GM20000 (cell line): Measurements from ENCODE around the gene TMC1.
"Not testable (repeated sequence)": the region's sequence is repeated elsewhere in the genome, so short reads cannot be mapped to it uniquely, and the experiment has no call there.

Experiments used
- DNase-seq: peaks from one replicate; pipeline ENCODE4 v3.0.0; 2012; ENCODE audit warnings: low spot score
- TF ChIP-seq, protein P1 (sequence below): IDR thresholded peaks from 2 replicates; pipeline ENCODE4 v1.5.1; 2012; ENCODE audit warnings: mild to moderate bottlenecking, control low read depth; ENCODE audit errors: extremely low read depth, missing control alignments

The TMC1 gene

DNA sequence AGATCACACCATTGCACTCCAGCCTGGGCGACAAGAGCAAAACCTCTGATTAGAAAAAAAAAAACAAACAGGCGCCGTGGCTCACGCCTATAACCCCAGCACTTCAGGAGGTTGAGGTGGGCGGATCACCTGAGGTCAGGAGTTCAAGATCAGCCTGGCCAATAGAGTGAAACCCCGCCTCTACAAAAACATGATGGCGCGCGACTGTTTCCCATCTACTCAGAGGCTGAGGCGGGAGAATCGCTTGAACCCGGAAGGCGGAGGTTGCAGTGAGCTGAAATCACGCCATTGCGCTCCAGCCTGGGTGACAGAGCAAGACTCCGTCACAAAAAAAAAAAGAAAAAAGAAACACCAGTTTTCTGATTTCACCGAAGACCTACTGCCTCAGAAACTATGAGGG is at the start of gene TMC1:
Gene TMC1 (plus strand): TSS at position 193 of the 400 bp plus-strand sequence. CDS start 127,041 bp downstream, outside the sequence.
- not testable (repeated sequence) for DNase-seq

DNA sequence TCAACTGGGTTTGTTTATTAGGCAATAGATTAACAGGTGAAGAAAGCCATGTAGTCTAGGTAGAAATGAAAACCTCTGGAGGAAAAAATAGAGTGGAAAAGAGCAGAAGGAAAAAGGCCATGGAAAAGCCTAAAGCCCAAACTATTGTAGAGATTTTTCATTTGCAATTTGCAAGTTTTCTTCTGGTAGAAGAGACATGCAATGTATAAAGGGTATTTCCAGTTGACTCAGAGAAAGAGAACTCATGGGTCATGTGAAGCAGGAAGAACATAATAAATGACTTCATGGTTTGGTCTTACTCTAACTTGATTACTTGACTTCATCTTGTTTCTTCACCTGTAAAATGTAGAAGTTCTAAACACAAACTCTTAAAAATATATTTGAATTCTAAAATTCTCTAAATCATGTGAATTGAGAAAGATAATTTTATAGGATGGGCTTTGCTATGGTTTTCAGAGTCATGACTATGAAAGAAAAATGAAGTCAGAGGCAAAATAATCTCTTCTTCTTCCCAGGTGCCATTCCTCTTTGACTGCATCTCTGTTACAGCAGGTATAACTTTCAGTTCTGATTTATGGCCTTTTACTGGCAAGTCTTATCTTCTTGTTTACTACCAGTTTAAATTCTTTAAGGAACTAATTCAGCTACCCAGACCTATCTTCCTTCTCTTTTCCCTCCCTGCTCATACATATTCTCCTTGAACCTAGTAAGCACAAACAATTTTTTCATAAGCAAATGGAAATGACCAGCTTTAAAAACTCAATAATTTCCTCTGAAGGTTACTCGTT is 47.7 kb upstream of the TMC1 start:
- peak; percentile 66 for DNase-seq
- TF ChIP-seq, protein P1, sequence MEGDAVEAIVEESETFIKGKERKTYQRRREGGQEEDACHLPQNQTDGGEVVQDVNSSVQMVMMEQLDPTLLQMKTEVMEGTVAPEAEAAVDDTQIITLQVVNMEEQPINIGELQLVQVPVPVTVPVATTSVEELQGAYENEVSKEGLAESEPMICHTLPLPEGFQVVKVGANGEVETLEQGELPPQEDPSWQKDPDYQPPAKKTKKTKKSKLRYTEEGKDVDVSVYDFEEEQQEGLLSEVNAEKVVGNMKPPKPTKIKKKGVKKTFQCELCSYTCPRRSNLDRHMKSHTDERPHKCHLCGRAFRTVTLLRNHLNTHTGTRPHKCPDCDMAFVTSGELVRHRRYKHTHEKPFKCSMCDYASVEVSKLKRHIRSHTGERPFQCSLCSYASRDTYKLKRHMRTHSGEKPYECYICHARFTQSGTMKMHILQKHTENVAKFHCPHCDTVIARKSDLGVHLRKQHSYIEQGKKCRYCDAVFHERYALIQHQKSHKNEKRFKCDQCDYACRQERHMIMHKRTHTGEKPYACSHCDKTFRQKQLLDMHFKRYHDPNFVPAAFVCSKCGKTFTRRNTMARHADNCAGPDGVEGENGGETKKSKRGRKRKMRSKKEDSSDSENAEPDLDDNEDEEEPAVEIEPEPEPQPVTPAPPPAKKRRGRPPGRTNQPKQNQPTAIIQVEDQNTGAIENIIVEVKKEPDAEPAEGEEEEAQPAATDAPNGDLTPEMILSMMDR = no peak

DNA sequence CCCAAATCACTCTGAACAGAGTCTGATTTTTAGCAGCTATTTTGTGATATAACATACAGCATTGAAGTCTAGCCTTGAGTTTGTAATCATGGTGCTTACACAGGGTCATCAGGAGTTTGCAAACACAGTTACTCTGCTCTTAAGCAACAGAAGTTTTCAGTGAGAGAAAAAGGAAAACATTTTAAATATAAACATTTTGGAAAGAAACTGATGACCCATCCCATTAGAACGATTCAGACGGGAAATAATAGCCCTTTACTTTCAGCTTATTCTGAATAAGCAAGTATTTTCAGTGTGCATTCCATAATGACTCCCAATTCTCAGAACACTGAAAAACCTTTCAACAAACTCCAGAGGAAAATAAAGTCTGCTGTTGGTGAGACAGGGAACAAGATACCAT is 46.7 kb upstream of the TMC1 start:
- TF ChIP-seq, protein P1 = no peak
- DNase-seq = no peak

DNA sequence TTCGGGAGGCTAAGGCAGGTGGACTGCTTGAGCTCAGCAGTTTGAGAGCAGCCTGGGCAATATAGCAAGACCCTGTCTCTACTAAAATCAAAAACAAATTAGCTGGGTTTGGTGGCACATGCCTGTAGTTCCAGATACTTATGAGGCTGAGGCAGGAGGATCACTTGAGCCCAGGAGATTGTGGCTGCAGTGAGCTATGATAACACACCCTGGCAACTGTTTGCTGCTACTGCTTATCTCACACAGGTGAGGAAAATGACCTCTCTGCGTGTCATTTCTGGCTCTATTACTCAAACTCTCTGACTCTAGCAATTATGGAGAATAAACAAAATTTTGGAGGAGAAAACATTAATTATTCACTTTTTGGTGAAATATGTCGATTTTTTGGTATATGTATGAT is 45.3 kb upstream of the TMC1 start:
- no peak for DNase-seq
- TF ChIP-seq, protein P1 = no peak

DNA sequence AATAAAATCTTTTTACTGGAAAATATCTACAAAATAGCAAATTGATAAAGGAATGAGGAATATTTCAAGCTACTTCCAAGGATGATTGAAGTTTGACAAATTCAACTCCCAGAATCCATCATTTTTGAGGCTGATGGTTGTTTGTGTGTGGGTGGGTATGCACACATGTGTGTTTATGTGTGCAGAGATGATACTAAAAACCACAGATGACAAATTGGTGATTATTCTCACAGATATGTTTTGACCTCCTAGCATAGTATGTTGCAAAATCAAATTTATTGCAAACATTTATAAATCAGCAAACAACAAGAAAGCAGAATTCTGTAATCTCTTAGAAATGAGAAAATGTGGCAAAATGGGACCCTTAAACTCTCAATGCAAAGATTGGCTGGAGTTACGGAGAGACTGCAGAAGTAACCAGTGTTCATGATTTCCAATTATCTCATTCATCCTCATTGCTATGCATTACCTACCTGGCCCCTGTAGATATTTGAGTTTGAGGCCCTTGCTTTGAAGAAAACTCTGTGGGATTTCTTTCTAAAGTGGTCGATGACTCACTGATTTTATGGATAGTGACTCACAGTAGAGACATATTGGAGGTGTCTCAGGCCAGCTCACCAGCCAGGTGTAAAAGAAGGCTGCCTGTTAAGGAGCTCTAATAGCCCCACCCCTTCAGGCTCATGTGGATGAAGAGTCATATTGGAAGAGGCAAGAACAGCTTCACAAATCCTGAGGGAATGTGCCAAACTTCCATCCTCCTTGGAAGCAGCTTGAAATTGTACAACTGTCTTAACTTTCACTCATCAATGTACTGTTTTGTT is 44.6 kb upstream of the TMC1 start:
- DNase-seq = no peak
- TF ChIP-seq, protein P1 = no peak

DNA sequence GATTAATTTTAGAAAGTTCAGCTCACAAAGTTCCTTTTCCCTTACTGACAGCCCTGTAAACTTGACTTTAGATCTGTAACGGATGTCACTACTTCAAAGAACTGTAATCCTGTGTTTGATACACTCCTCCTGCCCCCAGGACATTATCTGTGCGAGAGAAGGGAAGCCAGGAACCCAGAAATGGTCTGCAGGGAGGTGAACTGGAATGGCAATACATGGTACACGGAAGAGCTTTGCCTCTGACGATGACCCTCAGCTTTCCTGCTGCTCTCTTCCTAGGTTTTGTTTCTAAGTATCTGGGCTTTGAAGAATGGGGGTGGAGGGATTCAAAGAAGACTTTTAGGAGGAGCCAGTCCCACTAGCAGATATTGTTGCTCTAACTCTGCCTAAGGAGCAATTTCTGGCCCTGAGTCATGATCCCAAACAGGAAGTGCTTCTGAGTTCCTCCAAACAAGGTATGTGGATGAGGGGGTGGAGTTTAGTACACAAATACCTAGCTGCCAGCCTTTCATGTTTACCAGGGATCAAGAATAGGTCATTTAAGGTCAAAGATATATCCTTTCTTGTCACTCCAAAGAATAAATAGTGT is 43.4 kb upstream of the TMC1 start:
- TF ChIP-seq, protein P1 = no peak
- peak; percentile 45 for DNase-seq

DNA sequence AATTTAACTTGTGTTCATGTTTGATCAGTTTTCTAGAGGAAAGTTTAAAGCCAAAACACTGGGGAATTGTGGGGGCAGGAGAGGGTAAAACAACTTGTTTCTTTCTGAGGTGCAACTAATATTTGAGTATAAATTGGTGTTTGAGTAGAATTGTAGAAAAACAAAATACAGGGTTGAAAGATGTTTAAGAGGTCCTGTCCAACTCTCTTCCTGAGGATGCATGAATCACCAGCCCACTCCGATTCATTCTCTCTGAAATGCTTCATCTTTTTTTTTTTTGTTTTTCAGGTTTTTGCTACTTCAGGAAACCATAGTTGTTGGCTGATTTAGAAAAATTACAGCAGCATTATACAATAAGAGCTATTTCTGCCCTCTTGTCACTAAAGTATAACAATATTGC is 42.4 kb upstream of the TMC1 start:
- no peak for DNase-seq
- TF ChIP-seq, protein P1 = no peak

DNA sequence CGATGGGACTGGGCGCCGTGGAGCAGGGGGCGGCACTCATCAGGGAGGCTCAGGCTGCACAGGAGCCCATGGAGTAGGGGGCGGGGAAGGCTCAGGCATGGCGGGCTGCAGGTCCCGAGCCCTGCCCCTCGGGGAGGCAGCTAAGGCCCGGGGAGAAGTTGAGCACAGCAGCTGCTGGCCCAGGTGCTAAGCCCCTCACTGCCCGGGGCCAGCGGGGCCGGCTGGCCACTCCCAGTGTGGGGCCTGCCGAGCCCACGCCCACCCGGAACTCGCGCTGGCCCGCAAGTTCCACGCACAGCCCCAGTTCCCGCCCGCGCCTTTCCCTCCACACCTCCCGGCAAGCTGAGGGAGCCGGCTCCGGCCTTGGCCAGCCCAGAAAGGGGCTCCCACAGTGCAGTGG is 41.1 kb upstream of the TMC1 start:
- not testable (repeated sequence) for DNase-seq
